Body of pancreas (tissue), 4 donors: ENCODE data around the gene PEX1.

ENCODE experiments used
- CTCF ChIP-seq, 7 experiments: fragments of 450-650 bp in 4 of 7; fragments of 200-600 bp in 3 of 7; sonication (generic) in 3 of 7; IDR thresholded peaks; one replicate each; pipeline ENCODE4 v1.5.1; 2016 to 2019; ENCODE audit warnings: antibody characterized with exemption in 7 of 7
- POLR2A ChIP-seq, 3 donors: fragments of 450-650 bp; IDR thresholded peaks; one replicate each; pipeline ENCODE4 v1.6.1; 2016; ENCODE audit warnings: antibody characterized with exemption in 3 of 3, mild to moderate bottlenecking in 2 of 3

GRCh38 chr7:92563345-92563744 lies 35.0 kb upstream of the PEX1 start:
- TF ChIP-seq CTCF (IDR thresholded peaks at IDR 0.05), result no peak
- no peak for TF ChIP-seq POLR2A (IDR thresholded peaks at IDR 0.05)
